ENCODE results near the gene SMARCD1. TPM values are rescaled to one million over a fixed set of nuclear protein-coding genes. Genes with fewer than 3 reads are reported as not detected.

Gene SMARCD1
- total RNA-seq, 1 experiment from 2014 or later: 152 TPM

- no peak for TF ChIP-seq CTCF (conservative IDR thresholded peaks at IDR 0.05)
- H3K4me1 ChIP-seq (ENCODE audit: insufficient read depth, low read length): no peaks in the 10 kb centered on the region
- Mint-ChIP-seq H3K9me3 (no peaks in the 10 kb centered on the region), H3K36me3 (ENCODE audit: insufficient read depth in 1 of 3, low read depth in 3 of 3) (peaks cover 64 to 90% (median 86%) of the 10 kb centered on the region in 3 experiments; a peak in 6 of 7 replicates), H3K27me3 (ENCODE audit: low read depth) (no peaks in the 10 kb centered on the region), H3K4me1 (peaks cover 6 to 9% of the 10 kb centered on the region in 2 experiments), H3K4me3 (no peak overlapping the region), H3K27ac (no peak overlapping the region)
- H4K20me1 ChIP-seq (ENCODE audit: control insufficient read depth, insufficient read depth, insufficient read length): no peaks in the 10 kb centered on the region
- H4K5ac ChIP-seq (ENCODE audit: insufficient read length, low read depth, low read length): no peak overlapping the region
- no peak overlapping the region for H3K56ac ChIP-seq (ENCODE audit: insufficient read length, low read depth, low read length)
- no peaks in the 10 kb centered on the region for H3K23me2 ChIP-seq (ENCODE audit: insufficient read length, low read depth, low read length, poor library complexity, severe bottlenecking)
- H3K4ac ChIP-seq (ENCODE audit: low read depth, low read length): no peak overlapping the region
- H4K91ac ChIP-seq (ENCODE audit: insufficient read length, low read depth, low read length): no peak overlapping the region
- H2BK5ac ChIP-seq (ENCODE audit: insufficient read length, low read length): no peak overlapping the region
- no peak overlapping the region for H2AK5ac ChIP-seq (ENCODE audit: insufficient read length, low read length)
- no peak overlapping the region for H2AFZ ChIP-seq (ENCODE audit: low read length)
- no peak overlapping the region for H2BK120ac ChIP-seq (ENCODE audit: low read depth, low read length, poor library complexity, severe bottlenecking)
- H3K79me2 ChIP-seq (ENCODE audit: insufficient read depth, low read length): no peaks in the 10 kb centered on the region
- H3K79me1 ChIP-seq (ENCODE audit: insufficient read depth, low read depth, low read length, poor library complexity, severe bottlenecking): no peaks in the 10 kb centered on the region
- H2BK20ac ChIP-seq (ENCODE audit: low read depth, low read length, poor library complexity, severe bottlenecking): no peak overlapping the region
- DNase-seq: no peak
- no peak overlapping the region for H3K23ac ChIP-seq (ENCODE audit: insufficient read length, low read depth, low read length)
- H3K9me3 ChIP-seq (ENCODE audit: control insufficient read depth, low read depth, low read length): no peaks in the 10 kb centered on the region
- H3T11ph ChIP-seq (ENCODE audit: low read length): no peak overlapping the region
- H3K27me3 ChIP-seq (ENCODE audit: insufficient read depth, low read length): no peaks in the 10 kb centered on the region
- no peak overlapping the region for H3K14ac ChIP-seq (ENCODE audit: insufficient read depth, low read length)
- H3K4me2 ChIP-seq (ENCODE audit: insufficient read depth, insufficient read length, low read length): no peak overlapping the region
- no peak overlapping the region for H2BK12ac ChIP-seq (ENCODE audit: insufficient read length, low read depth, low read length)
- H2BK15ac ChIP-seq (ENCODE audit: low read depth, low read length): no peak overlapping the region
- no peak overlapping the region for H3K9ac ChIP-seq (ENCODE audit: extremely low read depth, insufficient read length, low read length)
- H4K8ac ChIP-seq (replicated peaks; ENCODE audit: insufficient read length, low read depth, low read length): no peak overlapping the region
- no CpG with 5 or more reads among the region's 5 CpGs for WGBS (ENCODE audit: extremely low coverage, insufficient read length, low lambda C conversion rate)
- H3K18ac ChIP-seq (ENCODE audit: insufficient read length, low read depth, low read length): no peak overlapping the region
- H3K27ac ChIP-seq (ENCODE audit: insufficient read length, low read depth, low read length): no peak overlapping the region
Observed at GRCh38 chr12:50090391-50090790, 5.2 kb downstream of the SMARCD1 start.

Measured in H9 (cell line).